ENCODE results near the gene GCKR.

DNA sequence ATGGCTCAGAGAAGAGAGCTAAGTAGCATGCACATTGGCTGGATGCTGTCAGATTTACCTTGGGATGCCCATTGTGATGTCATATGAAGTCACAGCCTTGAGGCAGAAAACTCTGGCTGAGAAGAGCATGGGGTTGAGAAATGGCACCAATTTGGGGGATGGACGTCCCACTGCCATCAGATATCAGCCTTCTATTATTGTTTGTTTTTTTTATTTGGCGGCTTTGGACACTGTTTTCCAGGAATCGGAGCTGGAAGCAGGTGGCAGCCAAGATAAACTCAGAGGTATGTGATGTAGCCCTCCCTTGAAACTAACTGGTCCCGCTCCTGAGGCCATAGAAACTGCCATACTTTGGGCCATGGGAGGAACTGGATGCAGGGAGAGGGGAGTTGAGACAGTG lies 40.6 kb downstream of the GCKR start:
- TF ChIP-seq POLR2A (IDR thresholded peaks at IDR 0.05) = no peak
- TF ChIP-seq, protein P1, sequence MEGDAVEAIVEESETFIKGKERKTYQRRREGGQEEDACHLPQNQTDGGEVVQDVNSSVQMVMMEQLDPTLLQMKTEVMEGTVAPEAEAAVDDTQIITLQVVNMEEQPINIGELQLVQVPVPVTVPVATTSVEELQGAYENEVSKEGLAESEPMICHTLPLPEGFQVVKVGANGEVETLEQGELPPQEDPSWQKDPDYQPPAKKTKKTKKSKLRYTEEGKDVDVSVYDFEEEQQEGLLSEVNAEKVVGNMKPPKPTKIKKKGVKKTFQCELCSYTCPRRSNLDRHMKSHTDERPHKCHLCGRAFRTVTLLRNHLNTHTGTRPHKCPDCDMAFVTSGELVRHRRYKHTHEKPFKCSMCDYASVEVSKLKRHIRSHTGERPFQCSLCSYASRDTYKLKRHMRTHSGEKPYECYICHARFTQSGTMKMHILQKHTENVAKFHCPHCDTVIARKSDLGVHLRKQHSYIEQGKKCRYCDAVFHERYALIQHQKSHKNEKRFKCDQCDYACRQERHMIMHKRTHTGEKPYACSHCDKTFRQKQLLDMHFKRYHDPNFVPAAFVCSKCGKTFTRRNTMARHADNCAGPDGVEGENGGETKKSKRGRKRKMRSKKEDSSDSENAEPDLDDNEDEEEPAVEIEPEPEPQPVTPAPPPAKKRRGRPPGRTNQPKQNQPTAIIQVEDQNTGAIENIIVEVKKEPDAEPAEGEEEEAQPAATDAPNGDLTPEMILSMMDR (IDR thresholded peaks at IDR 0.05) = no peak
